ENCODE measurements around the gene CYP3A7.
"Not testable (repeated sequence)": the region's sequence is repeated elsewhere in the genome, so short reads cannot be mapped to it uniquely, and the experiment has no call there.

Gene CYP3A7

GRCh38 chr7:99665312-99666012, 69.5 kb downstream of the CYP3A7 start:
- no peak overlapping the region for H3K4me2 ChIP-seq
- no peaks in the 10 kb centered on the region for H4K20me1 ChIP-seq (ENCODE audit: insufficient read depth)
- H3K4me3 ChIP-seq (IDR thresholded peaks at IDR 0.05; ENCODE audit: insufficient read depth, low read depth, low read length): no peak overlapping the region
- no peak overlapping the region for H3K9ac ChIP-seq
- H3K4me1 ChIP-seq (ENCODE audit: low read depth, poor library complexity, severe bottlenecking): no peaks in the 10 kb centered on the region
- no peak overlapping the region for H3K27ac ChIP-seq
- H3K36me3 ChIP-seq (ENCODE audit: insufficient read depth): no peaks in the 10 kb centered on the region
- H3K27me3 ChIP-seq (ENCODE audit: insufficient read depth, low read depth): no peaks in the 10 kb centered on the region
- H2AFZ ChIP-seq (ENCODE audit: low read depth): no peak overlapping the region
- H3K79me2 ChIP-seq (ENCODE audit: insufficient read depth, low read depth): no peaks in the 10 kb centered on the region
- no peak for TF ChIP-seq CTCF (conservative IDR thresholded peaks at IDR 0.05; ENCODE audit: low read depth, low read length)

GRCh38 chr7:99657879-99658278, 77.1 kb downstream of the CYP3A7 start:
- H3K4me1 ChIP-seq (ENCODE audit: low read depth, poor library complexity, severe bottlenecking); H3K9ac ChIP-seq; H2AFZ ChIP-seq (ENCODE audit: low read depth); H3K36me3 ChIP-seq (ENCODE audit: insufficient read depth); H3K4me3 ChIP-seq (IDR thresholded peaks at IDR 0.05; ENCODE audit: insufficient read depth, low read depth, low read length); H3K79me2 ChIP-seq (ENCODE audit: insufficient read depth, low read depth); H3K27me3 ChIP-seq (ENCODE audit: insufficient read depth, low read depth); H3K27ac ChIP-seq; H4K20me1 ChIP-seq (ENCODE audit: insufficient read depth); H3K4me2 ChIP-seq: not testable (repeated sequence)
